ENCODE measurements around the gene ABCC5.

DNA sequence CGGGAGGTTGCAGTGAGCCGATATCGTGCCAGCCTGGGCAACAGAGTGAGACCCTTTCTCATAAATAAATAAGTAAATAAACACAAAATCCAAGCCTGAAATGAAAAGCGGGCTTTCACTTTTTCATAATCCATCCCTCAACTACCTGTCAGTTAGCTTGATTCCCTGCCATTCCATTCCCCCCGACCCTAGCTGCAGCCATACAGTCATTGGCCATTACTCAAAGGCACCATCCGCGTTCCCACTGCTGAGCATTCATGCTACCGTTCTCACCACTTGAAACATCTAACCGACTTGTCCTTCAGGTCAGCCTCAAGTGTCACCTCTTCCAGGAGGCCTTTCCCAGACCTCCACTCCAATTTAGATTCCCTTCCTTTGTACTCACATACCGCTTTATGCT, 131.9 kb downstream of the ABCC5 start:
- TF ChIP-seq, protein P1, sequence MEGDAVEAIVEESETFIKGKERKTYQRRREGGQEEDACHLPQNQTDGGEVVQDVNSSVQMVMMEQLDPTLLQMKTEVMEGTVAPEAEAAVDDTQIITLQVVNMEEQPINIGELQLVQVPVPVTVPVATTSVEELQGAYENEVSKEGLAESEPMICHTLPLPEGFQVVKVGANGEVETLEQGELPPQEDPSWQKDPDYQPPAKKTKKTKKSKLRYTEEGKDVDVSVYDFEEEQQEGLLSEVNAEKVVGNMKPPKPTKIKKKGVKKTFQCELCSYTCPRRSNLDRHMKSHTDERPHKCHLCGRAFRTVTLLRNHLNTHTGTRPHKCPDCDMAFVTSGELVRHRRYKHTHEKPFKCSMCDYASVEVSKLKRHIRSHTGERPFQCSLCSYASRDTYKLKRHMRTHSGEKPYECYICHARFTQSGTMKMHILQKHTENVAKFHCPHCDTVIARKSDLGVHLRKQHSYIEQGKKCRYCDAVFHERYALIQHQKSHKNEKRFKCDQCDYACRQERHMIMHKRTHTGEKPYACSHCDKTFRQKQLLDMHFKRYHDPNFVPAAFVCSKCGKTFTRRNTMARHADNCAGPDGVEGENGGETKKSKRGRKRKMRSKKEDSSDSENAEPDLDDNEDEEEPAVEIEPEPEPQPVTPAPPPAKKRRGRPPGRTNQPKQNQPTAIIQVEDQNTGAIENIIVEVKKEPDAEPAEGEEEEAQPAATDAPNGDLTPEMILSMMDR (IDR thresholded peaks at IDR 0.05; ENCODE audit: insufficient read depth, low read length, poor library complexity, severe bottlenecking) = no peak
- TF ChIP-seq EZH2phosphoT487 (conservative IDR thresholded peaks at IDR 0.05; ENCODE audit: low read length) = no peak
